GM12865 (cell line): ENCODE measurements around the gene KCNJ6.
A peak's percentile ranks its signal among the peaks of the same experiment; 100 is the strongest.

Experiments used
- DNase-seq: peaks from one replicate; pipeline ENCODE4 v3.0.0; 2010; ENCODE audit warnings: low read depth
- H3K4me3 ChIP-seq: 2 replicates; pipeline ENCODE4 v1.5.1; 2011; ENCODE audit warnings: mild to moderate bottlenecking, low read depth, low read length, control low read depth
- TF ChIP-seq, protein P1 (sequence below): IDR thresholded peaks from 2 replicates; pipeline ENCODE4 v1.5.1; 2011; ENCODE audit warnings: low read length, control low read depth, low read depth, inconsistent platforms; ENCODE audit not compliant: insufficient read depth; ENCODE audit errors: missing control alignments

KCNJ6 gene, protein sequence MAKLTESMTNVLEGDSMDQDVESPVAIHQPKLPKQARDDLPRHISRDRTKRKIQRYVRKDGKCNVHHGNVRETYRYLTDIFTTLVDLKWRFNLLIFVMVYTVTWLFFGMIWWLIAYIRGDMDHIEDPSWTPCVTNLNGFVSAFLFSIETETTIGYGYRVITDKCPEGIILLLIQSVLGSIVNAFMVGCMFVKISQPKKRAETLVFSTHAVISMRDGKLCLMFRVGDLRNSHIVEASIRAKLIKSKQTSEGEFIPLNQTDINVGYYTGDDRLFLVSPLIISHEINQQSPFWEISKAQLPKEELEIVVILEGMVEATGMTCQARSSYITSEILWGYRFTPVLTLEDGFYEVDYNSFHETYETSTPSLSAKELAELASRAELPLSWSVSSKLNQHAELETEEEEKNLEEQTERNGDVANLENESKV

DNA sequence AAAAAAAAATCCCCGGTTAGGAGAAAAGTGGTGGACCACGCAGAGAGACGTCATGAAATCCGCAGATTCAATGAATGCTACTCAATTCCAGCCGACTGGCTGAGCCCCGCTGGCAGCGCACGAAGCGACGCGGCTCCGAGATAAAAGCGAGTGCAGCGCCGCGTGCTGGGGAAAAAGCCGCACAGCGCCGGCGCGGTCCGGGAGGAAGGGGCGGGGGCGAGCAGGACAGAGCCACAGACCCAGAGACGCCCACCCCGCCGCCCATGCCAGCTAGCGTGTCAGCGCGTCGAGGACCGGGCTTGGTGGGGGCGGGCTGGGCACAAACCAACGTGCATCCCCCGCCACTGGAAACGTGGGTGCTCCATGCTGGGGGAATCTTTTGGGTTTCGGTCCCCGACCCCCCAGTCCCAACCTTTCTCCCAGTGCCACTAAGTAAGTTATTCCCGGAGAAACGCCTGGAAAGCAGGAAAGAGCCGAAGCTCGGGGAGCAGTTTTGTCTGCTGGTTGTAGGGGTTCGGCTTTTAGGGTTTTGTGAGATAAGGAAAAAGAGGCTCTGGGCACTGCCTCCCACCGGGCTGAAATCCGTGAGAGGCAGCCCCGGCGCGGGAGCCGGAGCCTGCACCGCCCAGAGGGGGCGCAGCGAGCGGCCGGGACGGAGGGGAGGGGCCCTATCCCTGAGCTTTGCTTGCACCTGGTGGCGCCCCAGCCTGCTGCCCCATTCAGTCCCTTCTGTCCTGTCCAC, at the start of gene KCNJ6:
Gene KCNJ6 (minus strand): TSS at position 148 of the 742 bp plus-strand sequence. CDS start 75,775 bp downstream, outside the sequence.
- DNase-seq: no peak
- no peak within 1 kb of the TSS for H3K4me3 ChIP-seq
- TF ChIP-seq, protein P1, sequence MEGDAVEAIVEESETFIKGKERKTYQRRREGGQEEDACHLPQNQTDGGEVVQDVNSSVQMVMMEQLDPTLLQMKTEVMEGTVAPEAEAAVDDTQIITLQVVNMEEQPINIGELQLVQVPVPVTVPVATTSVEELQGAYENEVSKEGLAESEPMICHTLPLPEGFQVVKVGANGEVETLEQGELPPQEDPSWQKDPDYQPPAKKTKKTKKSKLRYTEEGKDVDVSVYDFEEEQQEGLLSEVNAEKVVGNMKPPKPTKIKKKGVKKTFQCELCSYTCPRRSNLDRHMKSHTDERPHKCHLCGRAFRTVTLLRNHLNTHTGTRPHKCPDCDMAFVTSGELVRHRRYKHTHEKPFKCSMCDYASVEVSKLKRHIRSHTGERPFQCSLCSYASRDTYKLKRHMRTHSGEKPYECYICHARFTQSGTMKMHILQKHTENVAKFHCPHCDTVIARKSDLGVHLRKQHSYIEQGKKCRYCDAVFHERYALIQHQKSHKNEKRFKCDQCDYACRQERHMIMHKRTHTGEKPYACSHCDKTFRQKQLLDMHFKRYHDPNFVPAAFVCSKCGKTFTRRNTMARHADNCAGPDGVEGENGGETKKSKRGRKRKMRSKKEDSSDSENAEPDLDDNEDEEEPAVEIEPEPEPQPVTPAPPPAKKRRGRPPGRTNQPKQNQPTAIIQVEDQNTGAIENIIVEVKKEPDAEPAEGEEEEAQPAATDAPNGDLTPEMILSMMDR: peak; percentile 10

DNA sequence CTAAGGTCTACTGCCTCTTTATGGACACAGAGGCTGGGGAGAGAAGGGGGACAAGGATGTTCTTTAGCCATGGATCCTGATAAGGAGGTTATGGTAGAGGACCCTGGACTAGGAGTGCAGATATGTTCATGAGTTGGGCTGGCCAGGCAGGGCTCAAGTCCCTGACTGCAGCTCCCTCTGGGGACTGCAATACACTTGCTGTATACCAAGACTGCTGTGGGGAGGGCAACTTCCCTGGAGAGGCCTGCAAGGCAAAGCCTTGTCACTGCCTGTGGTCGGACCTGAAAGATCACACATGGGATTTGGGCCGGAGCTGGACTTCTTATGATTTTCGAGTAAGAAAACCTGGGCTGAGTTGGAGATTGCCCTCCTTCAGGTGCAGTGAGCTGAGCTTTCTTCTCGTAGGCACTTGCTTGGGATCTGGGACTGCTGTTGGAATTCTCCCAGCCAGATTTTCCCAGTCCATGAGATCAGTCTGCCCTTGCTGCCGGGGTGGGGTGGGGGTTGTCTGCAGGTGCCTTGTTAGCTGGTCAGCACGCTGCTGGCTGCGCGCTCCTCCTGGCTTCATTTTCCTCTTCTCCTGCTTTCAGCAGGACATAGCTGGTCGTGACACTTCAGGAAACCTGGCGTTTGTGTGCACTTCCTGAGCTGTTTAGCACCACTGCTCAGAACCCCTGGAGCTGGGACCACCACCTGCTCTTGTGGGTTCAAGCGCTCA, 49.0 kb upstream of the KCNJ6 start:
- TF ChIP-seq, protein P1: no peak
- H3K4me3 ChIP-seq: no peak overlapping the region
- DNase-seq: no peak

DNA sequence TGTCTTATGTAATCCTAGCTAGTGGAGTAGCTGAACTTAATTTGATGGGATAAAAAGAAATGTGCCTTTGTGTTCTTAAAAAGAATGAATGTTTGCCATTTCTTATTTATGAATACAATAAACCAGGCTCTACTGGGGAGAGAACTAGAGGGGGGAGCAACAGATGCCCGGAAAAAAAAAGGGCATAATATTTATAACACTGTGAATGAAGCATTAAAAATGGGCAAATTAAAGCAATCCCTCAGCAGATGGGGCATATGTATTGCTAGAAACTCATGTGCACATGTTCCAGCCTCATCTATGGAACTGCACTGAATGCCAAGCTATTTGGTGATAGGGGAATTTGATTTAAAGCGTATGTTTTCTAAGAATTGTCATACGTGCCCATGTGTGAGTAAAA, 42.3 kb upstream of the KCNJ6 start:
- H3K4me3 ChIP-seq: no peak overlapping the region
- TF ChIP-seq, protein P1: no peak
- no peak for DNase-seq

DNA sequence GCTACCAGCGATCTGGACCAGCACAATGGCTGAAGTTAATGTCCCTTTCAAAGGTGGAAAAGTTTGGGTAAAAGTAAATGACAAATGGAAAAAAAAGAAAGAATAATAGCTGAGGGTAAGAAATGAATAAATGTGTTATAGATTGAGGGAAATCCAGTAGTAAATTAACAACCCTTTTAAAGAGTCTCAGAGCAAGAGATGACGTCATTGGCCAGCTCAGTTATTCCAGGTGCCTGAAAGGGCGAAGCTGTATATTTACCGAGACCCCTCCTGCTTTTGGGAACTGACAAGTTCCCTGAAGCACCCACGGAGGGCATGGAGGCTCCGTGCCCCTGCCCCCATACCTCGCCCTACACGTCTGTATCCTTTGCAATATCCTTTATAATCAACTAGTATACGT, 40.5 kb upstream of the KCNJ6 start:
- TF ChIP-seq, protein P1: no peak
- no peak for DNase-seq
- no peak overlapping the region for H3K4me3 ChIP-seq

DNA sequence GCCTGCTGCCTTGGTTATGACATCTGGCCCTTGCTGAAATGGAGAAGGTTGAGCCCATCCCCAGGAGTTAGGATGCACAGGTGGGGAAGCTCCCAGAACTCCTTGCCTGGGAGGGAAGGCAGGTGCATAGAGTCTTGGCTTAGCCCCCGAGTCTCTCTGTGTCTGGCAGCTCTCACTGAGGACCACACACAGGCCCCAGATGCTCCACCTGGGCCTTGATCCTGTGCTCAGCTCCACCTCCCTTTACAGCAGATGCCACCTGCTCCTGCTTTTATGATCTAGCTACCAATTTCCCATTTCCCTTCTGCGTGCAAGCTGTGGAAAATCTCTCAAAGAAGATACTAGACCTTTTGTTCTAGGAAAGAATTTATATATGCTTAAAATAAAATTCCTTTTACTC, 28.8 kb upstream of the KCNJ6 start:
- TF ChIP-seq, protein P1: no peak
- no peak for DNase-seq
- no peak overlapping the region for H3K4me3 ChIP-seq

DNA sequence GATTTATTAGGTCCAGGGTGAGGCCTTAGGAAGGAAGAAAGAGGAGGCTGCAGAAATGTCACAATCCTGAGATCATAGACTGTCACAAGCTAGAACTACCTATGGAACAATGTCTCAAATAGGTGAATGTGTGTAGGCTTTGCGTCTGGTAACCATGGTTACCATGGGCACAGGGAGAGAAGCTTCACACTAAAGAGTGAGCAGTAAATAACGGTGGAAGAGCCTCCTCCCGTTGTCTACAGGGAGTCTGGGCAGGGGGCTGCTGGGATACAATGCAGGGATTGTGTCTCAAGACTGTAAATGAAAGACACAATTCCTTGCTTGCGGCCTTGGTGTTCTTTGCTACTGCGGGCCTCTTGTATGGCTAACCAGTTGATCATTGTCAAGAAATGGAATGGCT, 28.2 kb upstream of the KCNJ6 start:
- TF ChIP-seq, protein P1: no peak
- no peak overlapping the region for H3K4me3 ChIP-seq
- no peak for DNase-seq
